ENCODE data around the gene KMT2B.

DNA sequence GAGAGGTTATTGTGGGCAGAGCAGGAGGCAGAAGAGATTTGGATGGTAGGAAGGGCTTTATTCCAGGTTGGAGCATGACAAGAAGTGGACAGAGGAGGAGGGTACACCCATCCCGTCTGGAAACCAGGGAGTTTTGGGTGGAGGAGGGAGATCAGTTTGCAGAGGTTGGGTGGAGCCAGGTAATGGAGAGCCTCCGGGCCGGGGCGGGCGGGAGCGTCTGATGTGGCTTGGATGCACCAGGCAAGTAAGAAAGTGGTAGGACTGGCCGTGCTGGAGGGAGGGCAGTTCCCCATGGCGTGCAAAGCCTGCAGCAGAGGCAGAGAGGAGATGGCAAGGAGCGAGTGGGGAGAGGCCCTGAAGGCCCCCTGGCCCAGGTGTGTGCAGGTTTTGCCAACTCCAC is 13.6 kb downstream of the KMT2B start:
- TF ChIP-seq, protein P1, sequence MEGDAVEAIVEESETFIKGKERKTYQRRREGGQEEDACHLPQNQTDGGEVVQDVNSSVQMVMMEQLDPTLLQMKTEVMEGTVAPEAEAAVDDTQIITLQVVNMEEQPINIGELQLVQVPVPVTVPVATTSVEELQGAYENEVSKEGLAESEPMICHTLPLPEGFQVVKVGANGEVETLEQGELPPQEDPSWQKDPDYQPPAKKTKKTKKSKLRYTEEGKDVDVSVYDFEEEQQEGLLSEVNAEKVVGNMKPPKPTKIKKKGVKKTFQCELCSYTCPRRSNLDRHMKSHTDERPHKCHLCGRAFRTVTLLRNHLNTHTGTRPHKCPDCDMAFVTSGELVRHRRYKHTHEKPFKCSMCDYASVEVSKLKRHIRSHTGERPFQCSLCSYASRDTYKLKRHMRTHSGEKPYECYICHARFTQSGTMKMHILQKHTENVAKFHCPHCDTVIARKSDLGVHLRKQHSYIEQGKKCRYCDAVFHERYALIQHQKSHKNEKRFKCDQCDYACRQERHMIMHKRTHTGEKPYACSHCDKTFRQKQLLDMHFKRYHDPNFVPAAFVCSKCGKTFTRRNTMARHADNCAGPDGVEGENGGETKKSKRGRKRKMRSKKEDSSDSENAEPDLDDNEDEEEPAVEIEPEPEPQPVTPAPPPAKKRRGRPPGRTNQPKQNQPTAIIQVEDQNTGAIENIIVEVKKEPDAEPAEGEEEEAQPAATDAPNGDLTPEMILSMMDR (IDR thresholded peaks at IDR 0.05) = no peak
- no peak for TF ChIP-seq POLR2A (IDR thresholded peaks at IDR 0.05)

Measured in right lobe of liver (tissue), 4 donors.